ENCODE results near the gene HDX.
"Not testable (repeated sequence)": the region's sequence is repeated elsewhere in the genome, so short reads cannot be mapped to it uniquely, and the experiment has no call there.

The HDX gene

GRCh38 chrX:84501798-84502628, at the start of gene HDX:
Gene HDX, minus strand, starts transcription at chrX:84502453. Its CDS starts 27,056 bp downstream, at chrX:84475397.
- Mint-ChIP-seq H3K4me3 (peak within 1 kb of the TSS; percentile 94), H3K27me3 (ENCODE audit: low read depth, poor library complexity) (no peaks in the 10 kb centered on the region), H3K4me1 (peaks cover 14% of the 10 kb centered on the region), H3K9me3 (peaks cover 23% of the 10 kb centered on the region), H3K36me3 (ENCODE audit: low read depth) (peaks cover 7% of the 10 kb centered on the region), H3K27ac (peak within 1 kb of the TSS; percentile 100)
- no peak for TF ChIP-seq CTCF (IDR thresholded peaks at IDR 0.05)
- DNase-seq, result peak; percentile 81

GRCh38 chrX:84541315-84541714, 39.1 kb upstream of the HDX start:
- not testable (repeated sequence) for H3K4me3 Mint-ChIP-seq; H3K27ac Mint-ChIP-seq; H3K4me1 Mint-ChIP-seq; H3K36me3 Mint-ChIP-seq (ENCODE audit: low read depth); DNase-seq; H3K27me3 Mint-ChIP-seq (ENCODE audit: low read depth, poor library complexity)
- peaks cover 59% of the 10 kb centered on the region for H3K9me3 Mint-ChIP-seq

GRCh38 chrX:84537627-84538026, 35.4 kb upstream of the HDX start:
- not testable (repeated sequence) for H3K27ac Mint-ChIP-seq; DNase-seq; H3K27me3 Mint-ChIP-seq (ENCODE audit: low read depth, poor library complexity); H3K4me3 Mint-ChIP-seq; H3K36me3 Mint-ChIP-seq (ENCODE audit: low read depth); H3K4me1 Mint-ChIP-seq
- H3K9me3 Mint-ChIP-seq, result peaks cover 49% of the 10 kb centered on the region

- no peak for DNase-seq
- no peak overlapping the region for H3K4me3 Mint-ChIP-seq
- H3K9me3 Mint-ChIP-seq, result peaks cover 51% of the 10 kb centered on the region
- H3K27ac Mint-ChIP-seq, result no peak overlapping the region
- no peaks in the 10 kb centered on the region for H3K27me3 Mint-ChIP-seq (ENCODE audit: low read depth, poor library complexity)
- H3K36me3 Mint-ChIP-seq (ENCODE audit: low read depth), result peaks cover 51% of the 10 kb centered on the region
- H3K4me1 Mint-ChIP-seq, result no peaks in the 10 kb centered on the region
- TF ChIP-seq CTCF (IDR thresholded peaks at IDR 0.05), result no peak
Measured at GRCh38 chrX:84488426-84488825, 13.8 kb downstream of the HDX start.

- no peaks in the 10 kb centered on the region for H3K27me3 Mint-ChIP-seq (ENCODE audit: low read depth, poor library complexity)
- no peak overlapping the region for H3K27ac Mint-ChIP-seq
- no peak for TF ChIP-seq CTCF (IDR thresholded peaks at IDR 0.05)
- H3K4me1 Mint-ChIP-seq, result no peaks in the 10 kb centered on the region
- no peak for DNase-seq
- H3K4me3 Mint-ChIP-seq, result no peak overlapping the region
- H3K36me3 Mint-ChIP-seq (ENCODE audit: low read depth), result peaks cover 59% of the 10 kb centered on the region
- H3K9me3 Mint-ChIP-seq, result peaks cover 58% of the 10 kb centered on the region
Measured at GRCh38 chrX:84487365-84488353, 14.6 kb downstream of the HDX start.

- no peak overlapping the region for H3K4me3 Mint-ChIP-seq
- no peaks in the 10 kb centered on the region for H3K4me1 Mint-ChIP-seq
- H3K9me3 Mint-ChIP-seq, result peaks cover 43% of the 10 kb centered on the region
- no peak overlapping the region for H3K27ac Mint-ChIP-seq
- DNase-seq, result no peak
- TF ChIP-seq CTCF (IDR thresholded peaks at IDR 0.05), result no peak
- H3K27me3 Mint-ChIP-seq (ENCODE audit: low read depth, poor library complexity), result no peaks in the 10 kb centered on the region
- H3K36me3 Mint-ChIP-seq (ENCODE audit: low read depth), result peaks cover 32% of the 10 kb centered on the region
Measured at GRCh38 chrX:84479086-84479485, 23.2 kb downstream of the HDX start.

Measured in nephron progenitor cell (in vitro differentiated cells).